IPS-18c (cell line): ENCODE data around the gene INO80.

Source experiments
- H3K4me3 ChIP-seq: 2 replicates; pipeline ENCODE4 v1.7.0; 2013; ENCODE audit warnings: low read depth, mild to moderate bottlenecking, low read length, moderate library complexity; ENCODE audit not compliant: insufficient read depth
- H3K9me3 ChIP-seq: one replicate; pipeline ENCODE4 v1.6.1; 2013; ENCODE audit warnings: mild to moderate bottlenecking, low read length, moderate library complexity; ENCODE audit not compliant: control insufficient read depth, insufficient read depth

INO80 gene

DNA sequence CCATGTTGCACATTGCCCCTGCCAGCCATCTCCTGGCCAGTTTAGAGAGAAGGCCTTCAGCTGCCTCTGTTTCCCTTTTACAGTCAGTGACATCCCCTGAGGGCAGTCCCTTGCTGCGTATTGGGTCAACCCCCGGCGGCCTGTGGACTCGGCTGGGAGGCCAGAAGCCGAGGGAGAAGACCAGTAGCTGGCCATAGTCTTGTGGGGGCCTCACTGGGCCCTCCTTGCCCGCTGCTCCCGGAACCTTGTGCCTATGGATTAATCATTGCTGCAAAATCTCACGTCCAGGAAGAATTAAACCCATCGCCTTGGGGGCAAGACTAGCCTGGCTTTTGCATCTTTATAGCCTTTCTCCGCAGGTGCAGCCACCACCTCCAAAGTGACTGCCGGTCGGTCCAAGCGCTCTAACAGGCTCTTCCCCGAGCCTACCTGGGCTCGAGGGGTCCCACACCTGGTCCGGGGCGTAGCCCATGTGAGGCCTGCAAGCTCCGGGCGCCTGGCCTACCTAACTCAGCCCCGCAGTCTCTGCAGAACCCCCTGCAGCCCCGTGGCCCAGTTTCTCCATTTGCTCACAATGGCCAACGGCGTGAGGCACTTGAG lies 163.7 kb downstream of the INO80 start:
- peaks cover 2% of the 10 kb centered on the region for H3K9me3 ChIP-seq
- peak overlapping the region; percentile 89 for H3K4me3 ChIP-seq

DNA sequence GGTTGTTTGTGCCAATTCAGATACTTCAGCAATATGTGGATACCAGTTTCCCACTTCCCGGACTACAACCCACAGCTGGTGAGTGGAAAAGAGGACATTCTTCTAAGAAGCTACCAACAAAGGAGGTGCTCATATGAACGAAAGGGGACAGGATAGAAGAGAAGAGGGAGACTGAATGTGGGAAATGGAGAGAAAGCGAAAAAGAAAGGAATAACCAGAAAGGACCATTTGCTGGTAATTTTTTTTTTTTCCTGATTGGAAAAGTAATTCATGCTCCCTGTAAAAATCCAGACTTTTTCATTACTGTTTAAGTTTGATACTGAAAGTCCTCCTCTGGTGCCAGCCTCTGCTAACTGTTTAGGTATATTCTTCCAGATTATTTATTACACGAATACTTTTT lies 164.3 kb downstream of the INO80 start:
- Histone ChIP-seq H3K4me3 (no peak overlapping the region), H3K9me3 (peaks cover 2% of the 10 kb centered on the region)

DNA sequence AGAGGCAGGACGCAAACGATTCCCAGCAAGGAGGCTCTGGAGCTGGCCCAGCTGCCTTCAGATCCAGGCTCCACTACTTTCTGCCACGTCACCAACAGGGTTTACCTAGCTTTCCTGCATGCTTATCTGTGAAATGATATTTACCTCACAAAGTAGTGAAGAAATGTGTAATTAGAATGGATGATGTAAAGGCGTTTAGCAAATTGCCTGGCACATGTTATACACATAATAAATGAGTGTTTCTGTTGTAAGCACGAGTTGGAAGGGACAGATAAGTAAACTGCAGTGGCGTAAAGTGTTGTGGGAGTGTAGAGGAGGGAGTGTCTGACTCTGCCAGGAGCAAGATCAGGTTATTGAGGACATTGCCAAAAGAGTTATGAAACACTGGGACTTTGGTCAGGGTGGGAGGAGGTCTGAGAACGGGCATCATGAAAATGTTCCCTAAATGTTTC lies 166.3 kb downstream of the INO80 start:
- Histone ChIP-seq H3K4me3 (no peak overlapping the region), H3K9me3 (peaks cover 2% of the 10 kb centered on the region)

DNA sequence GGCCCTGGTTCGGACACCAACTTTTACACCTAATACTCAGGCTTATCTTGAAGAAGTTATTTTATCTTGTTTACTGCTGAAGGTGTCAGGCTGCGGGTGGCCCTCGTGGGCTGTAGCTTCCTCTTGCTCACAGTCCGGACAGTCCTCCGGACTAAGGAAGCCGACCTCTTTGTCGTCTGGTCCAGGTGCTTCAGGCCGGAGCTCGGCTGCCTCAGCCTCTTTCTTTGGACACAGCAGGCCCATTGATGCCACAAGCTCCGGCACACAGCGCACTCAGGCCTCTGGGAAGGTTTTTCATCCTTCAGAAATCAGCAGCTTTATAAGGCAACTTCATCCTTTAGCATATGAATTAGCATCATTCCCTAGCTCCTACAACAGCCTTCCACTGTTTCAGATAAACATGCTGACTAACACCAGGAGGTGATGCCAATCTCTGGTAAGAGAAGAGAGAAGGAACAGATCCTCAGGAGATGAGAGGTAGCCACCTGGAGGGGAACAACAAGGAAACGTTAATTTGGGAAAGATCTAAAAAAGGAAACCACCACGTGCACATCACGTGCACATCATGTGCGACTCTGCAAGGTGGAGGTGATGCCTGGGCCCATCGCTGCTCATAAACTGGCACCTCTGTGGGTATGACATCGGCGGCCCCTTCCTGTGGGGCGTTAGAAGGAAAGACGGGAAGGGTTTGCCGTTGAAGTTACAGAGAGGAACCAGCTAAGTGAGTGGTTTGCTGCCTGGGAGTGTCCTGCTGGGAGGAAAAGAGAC lies 167.2 kb downstream of the INO80 start:
- Histone ChIP-seq H3K9me3 (peaks cover 2% of the 10 kb centered on the region), H3K4me3 (no peak overlapping the region)

DNA sequence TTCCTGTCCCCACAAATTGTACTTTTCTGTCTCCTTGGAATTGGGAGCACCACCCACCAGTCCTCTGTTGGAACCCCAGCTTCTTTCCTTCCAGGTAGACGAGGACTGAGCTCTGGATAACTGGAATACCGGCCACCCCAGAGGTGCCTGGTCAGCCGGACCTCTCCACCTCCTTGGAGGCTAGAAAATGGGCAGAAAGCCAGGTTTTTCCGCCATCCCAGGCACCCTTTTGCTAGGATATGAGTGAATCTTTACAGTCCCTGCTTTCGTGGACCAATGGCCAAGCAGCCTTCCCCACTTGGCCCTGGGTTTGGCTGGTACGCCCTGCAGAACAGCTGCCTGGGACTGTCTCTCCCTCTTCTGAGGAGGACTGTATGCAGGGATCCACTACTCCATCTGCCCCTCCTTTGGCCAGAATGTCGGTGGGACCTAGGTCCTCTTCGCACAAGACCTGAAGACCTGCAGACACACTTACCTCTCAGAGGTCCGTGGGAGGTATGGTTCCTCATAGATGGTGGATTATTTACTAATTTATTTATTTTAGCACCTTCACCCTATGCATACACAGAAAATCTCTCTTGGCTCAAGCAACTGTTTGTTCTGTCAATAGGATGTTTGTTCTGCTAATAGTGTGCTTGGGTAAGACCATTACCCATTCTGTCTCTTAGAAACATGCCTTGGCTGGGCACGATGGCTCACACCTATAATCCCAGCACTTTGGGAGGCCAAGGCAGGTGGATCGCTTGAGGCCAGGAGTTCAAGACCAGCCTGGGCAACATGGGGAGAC lies 171.4 kb downstream of the INO80 start:
- Histone ChIP-seq H3K9me3 (no peaks in the 10 kb centered on the region), H3K4me3 (no peak overlapping the region)

DNA sequence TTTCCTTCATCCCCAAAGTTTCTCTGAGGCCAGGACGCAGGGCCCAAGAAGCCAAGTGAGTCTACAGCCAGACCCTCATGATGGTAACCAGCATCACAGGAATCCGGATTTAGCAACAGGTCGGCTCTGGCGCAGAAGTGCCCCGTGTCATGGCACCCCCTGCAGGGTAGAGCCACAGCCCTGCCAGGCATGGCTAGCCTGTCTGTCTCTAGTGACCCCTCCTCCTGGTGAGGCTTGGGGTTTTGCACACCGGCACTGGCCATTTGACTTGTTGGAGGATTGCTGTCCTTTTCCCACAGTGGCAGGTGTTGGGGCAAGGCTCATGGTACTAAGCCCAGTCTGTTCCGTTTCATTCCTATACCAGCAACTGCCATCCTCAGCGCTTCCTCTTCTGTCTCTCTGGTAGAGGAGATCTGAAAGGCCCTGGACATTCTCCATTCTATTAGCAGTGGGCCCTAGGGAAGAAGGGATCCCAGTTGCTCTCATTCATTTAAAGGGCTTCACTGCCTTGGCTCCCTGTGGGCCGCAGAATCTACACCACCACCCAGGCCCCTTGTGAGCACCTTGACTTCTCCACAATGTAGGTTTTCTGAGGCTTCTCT lies 172.2 kb downstream of the INO80 start:
- H3K4me3 ChIP-seq = no peak overlapping the region
- no peaks in the 10 kb centered on the region for H3K9me3 ChIP-seq

DNA sequence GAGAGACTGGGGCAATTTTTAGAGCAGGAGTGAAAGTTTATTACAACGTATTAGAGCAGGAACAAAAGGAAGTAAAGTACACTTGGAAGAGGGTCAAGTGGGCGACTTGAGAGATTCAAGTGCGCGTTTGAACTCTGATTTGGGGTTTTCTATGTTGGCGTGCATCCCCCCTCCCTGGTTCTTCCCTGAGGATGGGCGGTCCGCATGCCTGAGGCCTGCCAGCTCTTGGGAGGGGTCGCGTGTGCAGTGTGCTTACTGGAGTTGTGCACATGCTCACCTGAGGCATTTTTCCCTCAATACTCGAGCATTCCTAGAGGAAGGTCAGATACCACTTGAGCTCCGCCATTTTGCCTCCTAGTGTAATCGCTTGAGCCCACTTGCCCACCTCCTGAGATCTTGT lies 173.2 kb downstream of the INO80 start:
- no peaks in the 10 kb centered on the region for H3K9me3 ChIP-seq
- no peak overlapping the region for H3K4me3 ChIP-seq

DNA sequence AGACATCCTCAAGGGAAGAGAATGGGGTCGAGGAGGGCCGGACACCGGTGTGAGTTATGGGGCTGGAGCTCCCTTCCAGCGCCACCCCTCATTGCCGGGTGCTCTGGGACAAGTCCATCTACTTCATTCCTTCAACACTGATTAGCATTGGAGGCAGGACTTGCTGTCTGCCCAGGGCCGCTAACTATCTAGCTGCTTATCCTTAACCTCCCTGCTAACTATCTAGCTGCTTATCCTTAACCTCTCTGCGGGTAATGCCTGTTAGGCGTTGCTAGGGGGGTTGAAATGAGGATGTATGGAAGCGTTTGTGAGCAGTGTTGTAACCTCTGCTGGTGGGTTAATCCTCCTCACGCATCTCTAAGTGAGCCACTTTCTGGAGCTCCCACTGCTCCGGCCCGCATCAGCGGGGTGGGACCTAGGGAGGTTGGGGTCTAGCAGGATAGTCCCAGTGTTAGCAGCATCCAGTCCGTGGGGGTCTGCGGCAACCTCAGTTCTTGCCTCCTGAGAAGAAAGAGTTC lies 173.7 kb downstream of the INO80 start:
- Histone ChIP-seq H3K4me3 (peak overlapping the region; percentile 52), H3K9me3 (no peaks in the 10 kb centered on the region)

DNA sequence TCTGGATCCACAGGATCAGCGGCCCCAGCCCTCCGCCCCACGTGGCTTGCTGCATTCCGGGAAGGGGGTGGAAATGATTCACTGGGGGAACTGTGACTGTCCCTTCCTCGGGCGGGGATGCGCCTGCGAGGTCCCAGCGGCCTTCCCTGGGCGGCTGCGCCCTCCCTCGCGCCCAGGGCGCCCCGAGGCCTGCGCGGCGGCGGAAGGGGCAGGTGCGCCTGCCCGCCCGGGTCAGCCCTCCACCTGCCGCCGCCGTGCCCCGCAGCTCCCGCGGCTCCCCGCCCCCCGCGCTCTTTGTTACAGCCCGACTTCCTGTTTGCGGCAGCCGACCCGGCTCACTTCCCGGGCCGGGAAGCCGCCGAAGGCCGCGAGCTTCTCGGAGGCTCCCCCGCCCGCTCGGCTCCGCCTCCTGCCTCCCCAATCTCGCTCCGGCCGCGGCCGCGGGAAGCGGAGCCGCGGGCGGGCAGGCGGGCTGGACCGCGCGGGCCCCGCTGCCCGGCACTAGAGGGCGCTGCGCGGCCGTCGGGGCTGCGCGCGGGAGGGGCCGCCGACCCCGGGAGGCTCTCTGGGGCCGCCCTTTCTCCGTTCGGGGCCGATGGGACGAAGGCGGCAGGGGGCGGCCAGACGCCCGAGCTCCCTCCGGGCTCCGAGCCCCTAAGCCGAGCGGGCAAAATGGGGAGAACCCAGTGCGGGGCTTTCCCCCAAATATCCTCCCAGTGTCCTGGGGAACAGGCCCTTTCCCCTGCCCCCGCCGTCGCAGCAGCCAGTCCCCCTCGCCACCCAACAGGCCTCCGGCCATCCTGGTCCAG lies 174.3 kb downstream of the INO80 start:
- Histone ChIP-seq H3K9me3 (no peaks in the 10 kb centered on the region), H3K4me3 (peak overlapping the region; percentile 53)

DNA sequence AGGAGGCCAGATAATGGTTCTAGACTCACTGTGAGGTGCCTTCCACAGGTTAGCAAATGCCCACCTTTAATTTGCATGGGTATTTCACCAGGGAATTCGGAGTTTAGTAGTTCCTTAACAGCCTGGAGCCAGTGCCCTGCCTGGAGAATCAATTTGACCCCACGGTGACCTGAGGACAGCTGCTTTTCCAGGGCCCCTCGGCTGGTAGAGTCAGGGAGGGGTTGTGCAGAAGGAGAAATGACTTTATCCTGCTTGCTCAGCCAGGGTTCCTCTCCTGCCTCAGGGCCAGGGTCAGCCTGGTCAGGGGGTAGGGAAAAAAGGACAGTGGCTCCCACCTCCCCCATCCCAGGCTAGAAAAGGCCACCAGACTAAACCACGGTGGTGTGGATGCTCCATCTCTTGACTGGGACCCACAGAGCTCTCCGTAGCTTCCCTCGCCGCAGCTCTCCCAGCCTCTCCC lies 175.0 kb downstream of the INO80 start:
- Histone ChIP-seq H3K4me3 (peak overlapping the region; percentile 53), H3K9me3 (no peaks in the 10 kb centered on the region)

DNA sequence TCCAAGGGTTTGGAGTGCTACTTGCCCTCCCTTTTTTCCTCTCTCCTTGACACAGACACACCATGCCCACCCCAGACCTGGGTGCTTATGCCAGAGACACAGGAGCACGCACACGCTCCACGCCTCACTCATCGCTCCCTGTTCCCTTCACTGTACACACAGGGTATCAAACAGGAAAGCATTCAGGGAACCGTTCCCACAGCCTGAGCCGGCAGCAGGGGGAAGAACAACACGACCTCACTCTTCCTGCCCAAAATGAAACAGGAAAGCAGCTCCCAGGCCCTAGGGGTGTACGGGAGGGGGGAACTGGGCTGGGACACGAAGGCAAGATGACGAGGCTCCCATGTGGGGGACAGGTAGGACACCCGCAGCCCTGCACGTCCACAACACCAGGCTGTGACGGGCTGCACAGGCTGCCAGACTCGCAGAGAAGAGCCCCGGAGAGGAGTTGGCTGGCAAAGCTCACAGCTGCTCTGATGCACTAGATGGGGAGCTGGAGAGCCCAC lies 175.7 kb downstream of the INO80 start:
- Histone ChIP-seq H3K4me3 (no peak overlapping the region), H3K9me3 (no peaks in the 10 kb centered on the region)

DNA sequence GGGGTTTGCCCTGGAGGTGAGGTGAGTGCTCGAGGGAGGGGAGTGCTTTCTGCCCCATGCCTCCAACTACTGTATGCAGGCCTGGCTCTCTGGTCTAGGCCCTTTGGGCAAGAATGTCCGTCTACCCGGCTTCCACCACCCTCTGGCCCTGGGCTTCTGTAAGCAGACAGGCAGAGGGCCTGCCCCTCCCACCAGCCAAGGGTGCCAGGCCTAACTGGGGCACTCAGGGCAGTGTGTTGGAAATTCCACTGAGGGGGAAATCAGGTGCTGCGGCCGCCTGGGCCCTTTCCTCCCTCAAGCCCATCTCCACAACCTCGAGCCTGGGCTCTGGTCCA lies 177.6 kb downstream of the INO80 start:
- Histone ChIP-seq H3K9me3 (no peaks in the 10 kb centered on the region), H3K4me3 (no peak overlapping the region)

DNA sequence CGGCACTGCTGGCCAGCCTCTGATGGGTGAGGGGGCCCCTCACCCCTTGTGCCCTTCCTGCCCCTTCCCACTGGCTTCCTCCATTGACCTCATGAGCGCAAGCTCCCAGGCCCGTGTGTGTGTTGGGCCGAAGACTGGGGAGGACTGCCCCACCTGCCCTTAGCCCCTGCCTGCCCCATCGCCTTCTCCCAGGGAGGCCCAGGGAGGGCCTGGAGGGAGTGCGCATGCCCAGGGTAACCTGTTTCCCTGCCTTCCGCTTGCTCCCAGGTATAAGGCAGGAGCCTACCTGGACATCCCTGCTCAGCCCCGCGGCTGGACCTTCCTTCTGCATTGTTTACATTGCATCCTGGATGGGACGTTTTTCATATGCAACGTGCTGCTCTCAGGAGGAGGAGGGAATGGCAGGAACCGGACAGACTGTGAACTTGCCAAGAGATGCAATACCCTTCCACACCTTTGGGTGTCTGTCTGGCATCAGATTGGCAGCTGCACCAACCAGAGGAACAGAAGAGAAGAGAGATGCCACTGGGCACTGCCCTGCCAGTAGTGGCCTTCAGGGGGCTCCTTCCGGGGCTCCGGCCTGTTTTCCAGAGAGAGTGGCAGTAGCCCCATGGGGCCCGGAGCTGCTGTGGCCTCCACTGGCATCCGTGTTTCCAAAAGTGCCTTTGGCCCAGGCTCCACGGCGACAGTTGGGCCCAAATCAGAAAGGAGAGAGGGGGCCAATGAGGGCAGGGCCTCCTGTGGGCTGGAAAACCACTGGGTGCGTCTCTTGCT lies 178.1 kb downstream of the INO80 start:
- H3K4me3 ChIP-seq = no peak overlapping the region
- H3K9me3 ChIP-seq = no peaks in the 10 kb centered on the region

DNA sequence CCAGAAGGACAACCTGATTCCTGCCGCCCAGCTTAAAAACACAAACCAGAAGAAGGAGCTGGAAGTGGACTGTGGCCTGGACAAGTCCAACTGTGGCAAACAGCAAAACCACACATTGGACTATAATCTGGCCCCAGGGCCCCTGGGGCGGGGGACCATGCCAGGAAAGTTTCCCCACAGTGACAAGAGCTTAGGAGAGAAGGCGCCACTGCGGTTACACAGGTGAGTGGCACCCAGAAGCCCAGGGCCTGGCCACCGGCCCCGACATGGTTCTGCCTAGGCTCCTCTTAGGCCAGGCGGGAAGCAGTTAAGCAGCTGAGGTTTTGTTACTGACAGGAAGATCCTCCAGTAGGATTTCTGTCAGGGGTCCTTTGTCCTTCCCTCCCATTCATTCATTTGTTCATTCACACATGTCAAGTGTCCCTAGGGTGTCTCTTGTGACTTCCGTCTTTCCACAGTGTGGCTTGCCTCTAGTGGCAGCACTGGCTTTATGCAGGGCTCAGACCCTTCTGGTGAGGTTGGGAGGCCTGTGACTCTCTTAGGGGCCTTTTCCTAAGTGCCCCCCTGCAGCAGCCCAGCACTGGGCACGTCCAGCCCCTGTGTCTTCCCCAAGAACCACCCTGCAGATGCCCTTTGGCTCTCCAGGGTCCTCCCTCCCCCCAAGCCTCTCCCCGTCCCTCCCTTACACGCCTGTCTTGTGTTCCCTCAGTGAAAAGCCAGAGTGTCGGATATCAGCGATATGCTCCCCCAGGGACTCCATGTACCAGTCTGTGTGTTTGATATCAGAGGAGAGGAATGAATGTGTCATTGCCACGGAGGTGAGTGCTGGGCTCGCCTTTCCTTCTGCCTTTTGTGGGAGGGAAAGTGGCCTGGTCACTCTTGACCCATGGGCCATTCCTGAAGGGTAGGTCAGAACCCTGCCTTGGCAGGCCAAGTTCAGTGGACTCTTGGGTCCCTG lies 179.1 kb downstream of the INO80 start:
- no peaks in the 10 kb centered on the region for H3K9me3 ChIP-seq
- no peak overlapping the region for H3K4me3 ChIP-seq

DNA sequence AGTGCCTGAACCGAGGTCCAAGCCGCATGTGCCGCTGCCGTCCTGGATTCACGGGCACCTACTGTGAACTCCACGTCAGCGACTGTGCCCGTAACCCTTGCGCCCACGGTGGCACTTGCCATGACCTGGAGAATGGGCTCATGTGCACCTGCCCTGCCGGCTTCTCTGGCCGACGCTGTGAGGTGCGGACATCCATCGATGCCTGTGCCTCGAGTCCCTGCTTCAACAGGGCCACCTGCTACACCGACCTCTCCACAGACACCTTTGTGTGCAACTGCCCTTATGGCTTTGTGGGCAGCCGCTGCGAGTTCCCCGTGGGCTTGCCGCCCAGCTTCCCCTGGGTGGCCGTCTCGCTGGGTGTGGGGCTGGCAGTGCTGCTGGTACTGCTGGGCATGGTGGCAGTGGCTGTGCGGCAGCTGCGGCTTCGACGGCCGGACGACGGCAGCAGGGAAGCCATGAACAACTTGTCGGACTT lies 179.8 kb downstream of the INO80 start:
- H3K9me3 ChIP-seq = peaks cover 2% of the 10 kb centered on the region
- H3K4me3 ChIP-seq = no peak overlapping the region
